HG02623 (cell line): ENCODE data around the gene TMEM213.

Experiments
- ATAC-seq: cut with Tn5 transposase; IDR thresholded peaks from one replicate; pipeline ENCODE4 v1.9.1; 2021; ENCODE audit warnings: moderate library complexity; ENCODE audit not compliant: unreplicated experiment

TMEM213 gene

GRCh38 chr7:138797715-138798320 lies at the start of gene TMEM213, which contains the start of gene ATP6V0A4:
Gene TMEM213, plus strand, starts transcription at chr7:138797994. Its CDS starts 111 bp downstream, at chr7:138798105.
Gene ATP6V0A4, minus strand, starts transcription at chr7:138798196. Its CDS starts 26,949 bp downstream, at chr7:138771247.
- no peak for ATAC-seq

GRCh38 chr7:138748666-138749065 lies 49.1 kb upstream of the TMEM213 start:
- ATAC-seq = no peak

- ATAC-seq = no peak
Observed at GRCh38 chr7:138749960-138750359, 47.8 kb upstream of the TMEM213 start.

- ATAC-seq = no peak
Observed at GRCh38 chr7:138750473-138750872, 47.3 kb upstream of the TMEM213 start.

- no peak for ATAC-seq
Observed at GRCh38 chr7:138750901-138751464, 46.8 kb upstream of the TMEM213 start.

- peak; percentile 69 for ATAC-seq
Observed at GRCh38 chr7:138752518-138753149, 45.2 kb upstream of the TMEM213 start.

GRCh38 chr7:138753150-138753518 lies 44.7 kb upstream of the TMEM213 start:
- ATAC-seq = no peak

- ATAC-seq = no peak
Observed at GRCh38 chr7:138753610-138754009, 44.2 kb upstream of the TMEM213 start.

GRCh38 chr7:138755331-138755747 lies 42.5 kb upstream of the TMEM213 start:
- no peak for ATAC-seq

GRCh38 chr7:138755842-138756590 lies 41.8 kb upstream of the TMEM213 start:
- ATAC-seq = no peak

GRCh38 chr7:138756591-138757242 lies 41.1 kb upstream of the TMEM213 start:
- no peak for ATAC-seq

- ATAC-seq = no peak
Observed at GRCh38 chr7:138768241-138768640, 29.6 kb upstream of the TMEM213 start.

- ATAC-seq = no peak
Observed at GRCh38 chr7:138770904-138771303, 26.9 kb upstream of the TMEM213 start.

GRCh38 chr7:138773176-138773575 lies 24.6 kb upstream of the TMEM213 start:
- no peak for ATAC-seq

GRCh38 chr7:138773817-138774216 lies 24.0 kb upstream of the TMEM213 start:
- ATAC-seq = no peak

- ATAC-seq = no peak
Observed at GRCh38 chr7:138776166-138776833, 21.5 kb upstream of the TMEM213 start.

GRCh38 chr7:138781004-138781403 lies 16.8 kb upstream of the TMEM213 start:
- ATAC-seq = no peak

- no peak for ATAC-seq
Observed at GRCh38 chr7:138784692-138785091, 13.1 kb upstream of the TMEM213 start.

- ATAC-seq = no peak
Observed at GRCh38 chr7:138785587-138786437, 12.0 kb upstream of the TMEM213 start.
